PFSK-1 (cell line): ENCODE data around the gene MSI2.

Experiments used
- FOXP2 ChIP-seq: optimal IDR thresholded peaks from 2 replicates; pipeline ENCODE3; 2011; ENCODE audit warnings: borderline replicate concordance, control low read depth, inconsistent platforms; ENCODE audit not compliant: insufficient read depth; ENCODE audit errors: extremely low read length, extremely low read depth
- POLR2AphosphoS5 ChIP-seq: IDR thresholded peaks from 2 replicates; pipeline ENCODE4 v1.6.1; 2012; ENCODE audit warnings: low read depth, mild to moderate bottlenecking, control low read depth, low read length, moderate library complexity
- REST ChIP-seq, 2 experiments: IDR thresholded peaks; 2 replicates each; pipeline versions ENCODE4 v1.6.1 to v1.8.0; 2011 to 2012; ENCODE audit warnings: low read depth in 2 of 2, low read length in 2 of 2, control low read depth in 1 of 2, inconsistent platforms in 1 of 2, mild to moderate bottlenecking in 1 of 2, moderate library complexity in 1 of 2; ENCODE audit not compliant: insufficient read depth in 1 of 2
- SIN3A ChIP-seq: IDR thresholded peaks from 2 replicates; pipeline ENCODE4 v1.6.1; 2012; ENCODE audit warnings: mild to moderate bottlenecking, low read length, moderate library complexity, borderline replicate concordance; ENCODE audit not compliant: insufficient read depth
- TAF1 ChIP-seq: IDR thresholded peaks from 2 replicates; pipeline ENCODE4 v1.6.1; 2012; ENCODE audit warnings: low read length, control low read depth, borderline replicate concordance; ENCODE audit not compliant: insufficient read depth

MSI2 gene

DNA sequence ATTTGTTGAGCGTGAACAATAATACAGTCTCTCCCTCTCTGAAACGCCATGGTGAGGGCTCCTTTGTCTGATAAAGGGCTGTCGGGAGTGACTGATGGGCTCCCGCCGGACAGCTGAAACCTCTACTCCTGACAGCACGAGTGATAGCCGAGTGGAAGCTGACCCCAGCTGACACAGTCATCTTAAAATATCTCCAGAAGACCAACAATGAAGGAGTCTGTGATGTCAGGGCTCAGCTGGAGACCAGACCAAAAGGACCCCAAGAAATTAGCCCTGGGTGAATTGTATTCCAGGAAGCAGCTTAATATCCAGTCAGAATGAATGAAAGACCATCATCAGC is 466.4 kb downstream of the MSI2 start:
- TF ChIP-seq FOXP2 = no peak
- no peak for TF ChIP-seq TAF1
- no peak for TF ChIP-seq REST (IDR thresholded peaks at IDR 0.05; ENCODE audit: insufficient read depth in 1 of 2, low read depth in 2 of 2, low read length in 2 of 2)
- no peak for TF ChIP-seq SIN3A
- TF ChIP-seq POLR2AphosphoS5 = no peak

- TF ChIP-seq SIN3A = no peak
- TF ChIP-seq REST (IDR thresholded peaks at IDR 0.05; ENCODE audit: insufficient read depth in 1 of 2, low read depth in 2 of 2, low read length in 2 of 2) = no peak
- TF ChIP-seq TAF1 = no peak
- no peak for TF ChIP-seq POLR2AphosphoS5
- TF ChIP-seq FOXP2 = no peak
Observed at GRCh38 chr17:57723427-57724025, 467.2 kb downstream of the MSI2 start.

GRCh38 chr17:57724026-57724728 is 467.9 kb downstream of the MSI2 start:
- TF ChIP-seq FOXP2 (peak; percentile 42), SIN3A (no peak), TAF1 (0 out of 2 replicates have a peak, but pooled peaks have one; percentile 27)

- no peak for TF ChIP-seq SIN3A
- no peak for TF ChIP-seq REST (IDR thresholded peaks at IDR 0.05; ENCODE audit: insufficient read depth in 1 of 2, low read depth in 2 of 2, low read length in 2 of 2)
- no peak for TF ChIP-seq TAF1
- no peak for TF ChIP-seq POLR2AphosphoS5
- no peak for TF ChIP-seq FOXP2
Observed at GRCh38 chr17:57724729-57725125, 468.4 kb downstream of the MSI2 start.

DNA sequence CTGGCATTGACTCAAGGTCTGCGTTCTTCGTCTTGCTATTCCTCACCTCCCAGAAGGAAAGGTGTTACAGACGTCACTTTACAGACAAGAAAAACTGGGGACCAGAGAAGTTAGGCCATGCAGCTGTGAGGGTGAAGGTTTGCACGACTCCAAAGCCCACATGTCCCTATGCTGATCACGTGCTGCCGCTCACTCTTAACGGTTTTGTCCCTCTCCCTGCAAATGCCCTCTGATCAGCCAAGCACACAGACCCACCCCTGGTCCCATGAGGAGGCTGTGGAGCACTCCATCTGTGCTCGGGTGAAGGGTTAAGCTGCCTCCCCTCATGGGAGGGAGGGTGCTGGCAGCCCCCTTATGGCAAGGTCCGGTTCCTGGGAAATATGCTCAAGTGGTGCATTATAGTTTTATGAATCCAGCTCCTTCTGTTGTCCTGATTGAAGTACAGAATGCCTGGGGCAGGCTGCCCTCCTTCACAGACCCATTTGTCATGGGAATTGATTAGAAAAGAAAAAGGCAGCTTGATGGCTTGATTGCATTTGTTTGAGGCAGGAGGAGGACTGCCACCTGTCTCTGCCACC is 470.0 kb downstream of the MSI2 start:
- no peak for TF ChIP-seq TAF1
- no peak for TF ChIP-seq REST (IDR thresholded peaks at IDR 0.05; ENCODE audit: insufficient read depth in 1 of 2, low read depth in 2 of 2, low read length in 2 of 2)
- TF ChIP-seq FOXP2 = no peak
- TF ChIP-seq SIN3A = no peak
- TF ChIP-seq POLR2AphosphoS5 = no peak
